Psoas muscle (tissue), 8 donors: ENCODE results near the gene LRRC4C. TPM values are rescaled to one million over a fixed set of nuclear protein-coding genes. Genes with fewer than 3 reads are reported as not detected.

Experiments used
- ATAC-seq, 4 donors: fragments of 200-7000 bp; cut with Tn5 transposase; one replicate each; pipeline ENCODE4 v1.9.1; 2020; ENCODE audit warnings: moderate library complexity in 3 of 4, mild to moderate bottlenecking in 2 of 4
- DNase-seq, 2 donors: peaks; one replicate each; pipeline ENCODE4 v3.0.0-alpha.2; 2020
- H3K27ac ChIP-seq: fragments of 200-600 bp; one replicate; pipeline ENCODE4 v1.8.0; 2022
- H3K27me3 ChIP-seq, 3 donors: fragments of 200-600 bp in 1 of 3; one replicate each; pipeline versions ENCODE4 v1.6.1 to v1.8.0; 2013 to 2022; ENCODE audit warnings: low read length in 2 of 3, mild to moderate bottlenecking in 2 of 3, moderate library complexity in 1 of 3; ENCODE audit not compliant: insufficient read depth in 3 of 3
- H3K36me3 ChIP-seq, 2 donors: fragments of 200-600 bp in 1 of 2; one replicate each; pipeline versions ENCODE4 v1.6.1 to v1.8.0; 2013 to 2022; ENCODE audit warnings: low read depth in 1 of 2, mild to moderate bottlenecking in 1 of 2, moderate library complexity in 1 of 2; ENCODE audit not compliant: insufficient read depth in 1 of 2
- H3K4me1 ChIP-seq: fragments of 200-600 bp; one replicate; pipeline ENCODE4 v1.8.0; 2022
- H3K4me3 ChIP-seq: fragments of 200-600 bp; one replicate; pipeline ENCODE4 v1.8.0; 2022; ENCODE audit warnings: mild to moderate bottlenecking
- H3K9me3 ChIP-seq: fragments of 200-600 bp; one replicate; pipeline ENCODE4 v1.8.0; 2022
- CTCF ChIP-seq: fragments of 200-600 bp; IDR thresholded peaks from one replicate; pipeline ENCODE4 v1.8.0; 2022; ENCODE audit warnings: antibody characterized with exemption
- WGBS, 3 donors: extraction: QIAGEN DNeasy Blood & Tissue Kit; methylation state at CpG; one replicate each; pipeline versions ENCODE4 v1.1.6 to v1.1.7; 2013; 5-methylcytosine and 5-hydroxymethylcytosine counted together
- intact Hi-C, 2 donors: fragments of 100-400 bp; cut with DNase I; formaldehyde crosslinking; loops; one replicate each; pipeline versions ENCODE4 v1.11.0 to v1.14.2; 2022
- polyA plus RNA-seq, 3 donors: library from polyadenylated mRNA; stranded (reverse); fragments of 200-250 nt; gene quantifications; one replicate each; pipeline ENCODE4 v1.2.3, GENCODE V29; 2013
- total RNA-seq, 4 donors: library from RNA; stranded (reverse); fragmentation: NEBNext Ultra II Directional in 2 of 4; extraction: Animal tissue kit (Norgen Biotek cat#: 25700) in 2 of 4; gene quantifications; one replicate each; pipeline versions ENCODE4 v1.2.1 to v1.2.4, GENCODE V29; 2021 to 2023
- donor health status: healthy with polysubstance abuse.
- donor health status: DM: no; HTN: no; CAD: no; lungs with moderate emphysema.
- donor health status: Bipolar disorder and iron deficiency.
- donor health status: healthy.
- donor health status: DM: yes; HTN: yes; CAD: no.
- donor health status: DM: no; HTN: no; CAD: no.
- donor health status: DM: no; HTN: no; CAD: no.
- donor health status: DM: yes; HTN: yes; CAD: no.

The LRRC4C gene
- total and polyA plus RNA-seq, 7 donors: 0.04 to 0.34 (median 0.12) TPM; not detected in 1

- 55 to 64% (median 62%) methylated on average over 2 of the region's 2 CpGs for WGBS, 3 donors
- intact Hi-C loops: no loop called here
- no peak for TF ChIP-seq CTCF
Measured at GRCh38 chr11:41146326-41146725, 313.1 kb downstream of the LRRC4C start.

GRCh38 chr11:41145420-41145819, 314.0 kb downstream of the LRRC4C start:
- no peak for TF ChIP-seq CTCF
- intact Hi-C loops: no loop called here
- Histone ChIP-seq H3K27me3 (no peaks in the 10 kb centered on the region), H3K27ac (no peak overlapping the region), H3K4me3 (no peak overlapping the region), H3K36me3 (no peaks in the 10 kb centered on the region), H3K9me3 (peaks cover 3% of the 10 kb centered on the region), H3K4me1 (no peaks in the 10 kb centered on the region)
- DNase-seq: no peak
- 78 to 83% (median 81%) methylated on average over 5 of the region's 5 CpGs for WGBS, 3 donors
- ATAC-seq: no peak

More at GRCh38 chr11:41146326-41146725, 313.1 kb downstream of the LRRC4C start:
- H3K4me3 ChIP-seq: no peak overlapping the region
- peaks cover 3% of the 10 kb centered on the region for H3K9me3 ChIP-seq
- DNase-seq: no peak
- H3K36me3 ChIP-seq: no peaks in the 10 kb centered on the region
- no peaks in the 10 kb centered on the region for H3K4me1 ChIP-seq
- H3K27ac ChIP-seq: no peak overlapping the region
- no peak for ATAC-seq
- no peaks in the 10 kb centered on the region for H3K27me3 ChIP-seq

- no peak overlapping the region for H3K4me3 ChIP-seq
- intact Hi-C loops: no loop called here
- ATAC-seq (no peak), DNase-seq (no peak)
- H3K27me3 ChIP-seq: no peaks in the 10 kb centered on the region
- H3K36me3 ChIP-seq: no peaks in the 10 kb centered on the region
- WGBS, 3 donors: 3 to 9% (median 4%) methylated on average over 1 of the region's 1 CpG
- no peak overlapping the region for H3K27ac ChIP-seq
- TF ChIP-seq CTCF: no peak
- no peaks in the 10 kb centered on the region for H3K4me1 ChIP-seq
- no peaks in the 10 kb centered on the region for H3K9me3 ChIP-seq
Measured at GRCh38 chr11:41134971-41135370, 324.5 kb downstream of the LRRC4C start.

- Histone ChIP-seq H3K9me3 (no peaks in the 10 kb centered on the region), H3K27ac (no peak overlapping the region), H3K36me3 (no peaks in the 10 kb centered on the region), H3K4me3 (no peak overlapping the region), H3K27me3 (no peaks in the 10 kb centered on the region), H3K4me1 (no peaks in the 10 kb centered on the region)
- no peak for TF ChIP-seq CTCF
- 61 to 88% (median 63%) methylated on average over 2 of the region's 2 CpGs for WGBS, 3 donors
- DNase-seq: no peak
- no peak for ATAC-seq
- intact Hi-C loops: no loop called here
Measured at GRCh38 chr11:41133023-41133422, 326.4 kb downstream of the LRRC4C start.

- intact Hi-C loops: no loop called here
- Histone ChIP-seq H3K4me1 (no peaks in the 10 kb centered on the region), H3K27me3 (no peaks in the 10 kb centered on the region), H3K36me3 (no peaks in the 10 kb centered on the region), H3K9me3 (no peaks in the 10 kb centered on the region), H3K4me3 (no peak overlapping the region), H3K27ac (no peak overlapping the region)
- TF ChIP-seq CTCF: no peak
- ATAC-seq: no peak
- DNase-seq: no peak
Measured at GRCh38 chr11:41121600-41121999, 337.9 kb downstream of the LRRC4C start.
